ENCODE data around the gene RBM42. TPM values are rescaled to one million over a fixed set of nuclear protein-coding genes. Genes with fewer than 3 reads are reported as not detected.

Gene RBM42
- polyA plus RNA-seq, 3 donors = 48.2 to 83.4 (median 69.0) TPM

- no peak for DNase-seq (ENCODE audit: extremely low read depth in 1 of 11, low read depth in 9 of 11, low spot score in 4 of 11)
These were observed 41.1 kb downstream of the RBM42 start for GRCh38 chr19:35669974-35670373.

- no peak for DNase-seq (ENCODE audit: extremely low read depth in 1 of 11, low read depth in 9 of 11, low spot score in 4 of 11)
These were observed 41.9 kb downstream of the RBM42 start for GRCh38 chr19:35670686-35671085.

GRCh38 chr19:35671818-35672217 lies 43.0 kb downstream of the RBM42 start:
- no peak for DNase-seq (ENCODE audit: extremely low read depth in 1 of 11, low read depth in 9 of 11, low spot score in 4 of 11)

- no peak for DNase-seq (ENCODE audit: extremely low read depth in 1 of 11, low read depth in 9 of 11, low spot score in 4 of 11)
These were observed 44.4 kb downstream of the RBM42 start for GRCh38 chr19:35673121-35673804.

GRCh38 chr19:35675589-35676140 lies 46.8 kb downstream of the RBM42 start:
- DNase-seq (ENCODE audit: extremely low read depth in 1 of 11, low read depth in 9 of 11, low spot score in 4 of 11) = no peak

Other genes with a start within 250 kb of the RBM42 start
- under 1 TPM; 0.32 to 0.84 (median 0.55) TPM for gene FFAR2, start 180.8 kb upstream of the RBM42 start, polyA plus RNA-seq (ENCODE audit: insufficient read length in 3 of 3)
- 1 to 10 TPM in 2 of 3 donors, under 1 TPM in 1; 0.40 to 1.5 (median 1.1) TPM for gene KRTDAP, start 138.6 kb upstream of the RBM42 start, polyA plus RNA-seq (ENCODE audit: insufficient read length in 3 of 3)
- gene DMKN, start 115.4 kb upstream of the RBM42 start, polyA plus RNA-seq (ENCODE audit: insufficient read length in 3 of 3) = 100 to 1,000 TPM in 1 of 3 donors, 10 to 100 TPM in 2; 69.7 to 129 (median 73.6) TPM
- gene SBSN, start 100.7 kb upstream of the RBM42 start, polyA plus RNA-seq (ENCODE audit: insufficient read length in 3 of 3) = under 1 TPM in 1 of 3 donors, not detected in 2; 0.09 TPM
- gene GAPDHS, start 95.6 kb upstream of the RBM42 start, polyA plus RNA-seq (ENCODE audit: insufficient read length in 3 of 3) = not detected
- gene TMEM147, start 83.4 kb upstream of the RBM42 start, polyA plus RNA-seq (ENCODE audit: insufficient read length in 3 of 3) = 10 to 100 TPM; 81.4 to 99.2 (median 94.4) TPM
- gene ATP4A, start 65.4 kb upstream of the RBM42 start, polyA plus RNA-seq (ENCODE audit: insufficient read length in 3 of 3) = under 1 TPM in 1 of 3 donors, not detected in 2; 0.11 TPM
- gene PMIS2, start 42.9 kb upstream of the RBM42 start, polyA plus RNA-seq (ENCODE audit: insufficient read length in 3 of 3) = not detected
- 10 to 100 TPM; 24.0 to 30.8 (median 28.4) TPM for gene HAUS5, start 16.3 kb upstream of the RBM42 start, polyA plus RNA-seq (ENCODE audit: insufficient read length in 3 of 3)
- 1 to 10 TPM; 1.6 to 2.6 (median 2.0) TPM for gene ETV2, start 12.7 kb downstream of the RBM42 start, polyA plus RNA-seq (ENCODE audit: insufficient read length in 3 of 3)
- gene COX6B1, start 19.3 kb downstream of the RBM42 start, polyA plus RNA-seq (ENCODE audit: insufficient read length in 3 of 3) = 100 to 1,000 TPM; 284 to 381 (median 334) TPM
- 1 to 10 TPM; 5.1 to 7.6 (median 6.0) TPM for gene UPK1A, start 37.5 kb downstream of the RBM42 start, polyA plus RNA-seq (ENCODE audit: insufficient read length in 3 of 3)
- under 1 TPM; 0.20 to 0.98 (median 0.40) TPM for gene ZBTB32, start 75.5 kb downstream of the RBM42 start, polyA plus RNA-seq (ENCODE audit: insufficient read length in 3 of 3)
- gene KMT2B, start 89.0 kb downstream of the RBM42 start, polyA plus RNA-seq (ENCODE audit: insufficient read length in 3 of 3) = 10 to 100 TPM; 31.2 to 39.1 (median 37.6) TPM
- 1 to 10 TPM; 3.3 to 5.6 (median 5.1) TPM for gene IGFLR1, start 113.4 kb downstream of the RBM42 start, polyA plus RNA-seq (ENCODE audit: insufficient read length in 3 of 3)
- gene U2AF1L4, start 116.4 kb downstream of the RBM42 start, polyA plus RNA-seq (ENCODE audit: insufficient read length in 3 of 3) = 10 to 100 TPM; 12.8 to 19.3 (median 19.0) TPM
- gene PSENEN, start 116.6 kb downstream of the RBM42 start, polyA plus RNA-seq (ENCODE audit: insufficient read length in 3 of 3) = 10 to 100 TPM; 59.6 to 66.5 (median 65.4) TPM
- gene LIN37, start 119.5 kb downstream of the RBM42 start, polyA plus RNA-seq (ENCODE audit: insufficient read length in 3 of 3) = 10 to 100 TPM; 12.5 to 12.9 (median 12.6) TPM
- 10 to 100 TPM; 18.4 to 27.8 (median 22.7) TPM for gene HSPB6, start 128.0 kb downstream of the RBM42 start, polyA plus RNA-seq (ENCODE audit: insufficient read length in 3 of 3)
- 10 to 100 TPM; 14.5 to 23.7 (median 16.3) TPM for gene PROSER3, start 129.1 kb downstream of the RBM42 start, polyA plus RNA-seq (ENCODE audit: insufficient read length in 3 of 3)
- 10 to 100 TPM; 17.7 to 45.7 (median 33.6) TPM for gene ARHGAP33, start 146.5 kb downstream of the RBM42 start, polyA plus RNA-seq (ENCODE audit: insufficient read length in 3 of 3)
- 10 to 100 TPM; 28.7 to 50.1 (median 42.4) TPM for gene PRODH2, start 183.8 kb downstream of the RBM42 start, polyA plus RNA-seq (ENCODE audit: insufficient read length in 3 of 3)
- gene NPHS1, start 223.5 kb downstream of the RBM42 start, polyA plus RNA-seq (ENCODE audit: insufficient read length in 3 of 3) = 100 to 1,000 TPM; 138 to 184 (median 158) TPM
- 10 to 100 TPM in 1 of 3 donors, 1 to 10 TPM in 2; 9.5 to 12.0 (median 9.6) TPM for gene KIRREL2, start 227.9 kb downstream of the RBM42 start, polyA plus RNA-seq (ENCODE audit: insufficient read length in 3 of 3)
- gene APLP1, start 239.5 kb downstream of the RBM42 start, polyA plus RNA-seq (ENCODE audit: insufficient read length in 3 of 3) = 10 to 100 TPM; 24.2 to 27.4 (median 27.3) TPM